H1 (cell line): ENCODE measurements around the gene SERTAD2. TPM values are rescaled to one million over a fixed set of nuclear protein-coding genes. Genes with fewer than 3 reads are reported as not detected.

Experiments
- CTCF ChIA-PET: fragments of 300-600 bp; sonication (Branson Sonifier 250); formaldehyde crosslinking; loops from one replicate; lab custom pipeline; 2021; ENCODE audit not compliant: partially characterized antibody; lab: Charles Lee
- POLR2A ChIA-PET: fragments of 300-600 bp; sonication (Branson Sonifier 250); formaldehyde crosslinking; loops from one replicate; lab custom pipeline; 2021; ENCODE audit warnings: inconsistent platforms; ENCODE audit not compliant: partially characterized antibody; lab: Charles Lee
- DNase-seq, 2 experiments: peaks; one replicate each; pipeline versions ENCODE4 v3.0.0 to v3.0.0-alpha.2; 2010 to 2022; ENCODE audit warnings: low spot score in 2 of 2, low read depth in 1 of 2, mixed read lengths in 1 of 2
- FAIRE-seq: peaks from 2 replicates; lab custom pipeline; 2011; peaks lifted over from hg19 to GRCh38; lab: Jason Lieb, UNC
- H2AFZ ChIP-seq: 2 replicates; pipeline ENCODE4 v1.8.1; 2012; ENCODE audit warnings: low read length, inconsistent platforms
- H2AK5ac ChIP-seq: 2 replicates; pipeline ENCODE4 v1.6.1; 2013; ENCODE audit warnings: low read depth, low read length
- H2BK120ac ChIP-seq: replicated peaks from 2 replicates; pipeline ENCODE3; 2013; ENCODE audit warnings: low read depth, low read length, inconsistent platforms
- H2BK12ac ChIP-seq: 2 replicates; pipeline ENCODE4 v1.6.1; 2013; ENCODE audit warnings: low read depth, low read length
- H2BK15ac ChIP-seq: 2 replicates; pipeline ENCODE4 v1.6.1; 2013; ENCODE audit warnings: low read length
- H2BK20ac ChIP-seq: 2 replicates; pipeline ENCODE4 v1.6.1; 2013; ENCODE audit warnings: low read length
- H2BK5ac ChIP-seq: 2 replicates; pipeline ENCODE4 v1.6.1; 2013; ENCODE audit warnings: low read depth, low read length
- H3K14ac ChIP-seq: 2 replicates; pipeline ENCODE4 v1.6.1; 2013; ENCODE audit warnings: inconsistent platforms; ENCODE audit not compliant: insufficient read length
- H3K18ac ChIP-seq: 2 replicates; pipeline ENCODE4 v1.6.1; 2013; ENCODE audit warnings: low read length; ENCODE audit errors: extremely low read depth
- H3K23ac ChIP-seq: 2 replicates; pipeline ENCODE4 v1.6.1; 2013; ENCODE audit warnings: inconsistent platforms; ENCODE audit not compliant: insufficient read length
- H3K23me2 ChIP-seq: 2 replicates; pipeline ENCODE4 v1.6.1; 2013; ENCODE audit warnings: low read depth, low read length
- H3K27ac ChIP-seq: 2 replicates; pipeline ENCODE4 v1.6.1; 2011; ENCODE audit warnings: low read depth, low read length, inconsistent platforms
- H3K27me3 ChIP-seq, 4 experiments: replicated peaks in 1 of 4; 1 replicate in 1 of 4; 2 replicates in 3 of 4; pipeline versions ENCODE4 v1.6.1 to v1.8.1; 2011 to 2013; ENCODE audit warnings: low read length in 3 of 4, mild to moderate bottlenecking in 3 of 4, inconsistent platforms in 2 of 4, mixed read lengths in 2 of 4, moderate library complexity in 1 of 4; ENCODE audit not compliant: control insufficient read depth in 3 of 4, insufficient read depth in 3 of 4; ENCODE audit errors: extremely low read depth in 1 of 4
- H3K36me3 ChIP-seq, 4 experiments: 2 replicates each; pipeline versions ENCODE4 v1.6.1 to v1.8.1; 2011 to 2013; ENCODE audit warnings: mild to moderate bottlenecking in 4 of 4, low read length in 3 of 4, moderate library complexity in 2 of 4, control low read depth in 1 of 4, inconsistent platforms in 1 of 4; ENCODE audit not compliant: insufficient read depth in 4 of 4, control insufficient read depth in 2 of 4
- H3K4ac ChIP-seq: replicated peaks from 2 replicates; pipeline ENCODE3; 2013; ENCODE audit warnings: low read length, low read depth, mixed read lengths, inconsistent platforms; ENCODE audit not compliant: insufficient read length
- H3K4me1 ChIP-seq, 4 experiments: replicated peaks in 1 of 4; 1 replicate in 1 of 4; 2 replicates in 3 of 4; pipeline versions ENCODE4 v1.6.1 to v1.8.1; 2011 to 2013; ENCODE audit warnings: low read length in 3 of 4, inconsistent platforms in 2 of 4, mixed read lengths in 1 of 4; ENCODE audit not compliant: insufficient read depth in 4 of 4, control insufficient read depth in 3 of 4
- H3K4me2 ChIP-seq, 2 experiments: 2 replicates each; pipeline versions ENCODE4 v1.6.1 to v1.8.1; 2011 to 2013; ENCODE audit warnings: low read depth in 2 of 2, low read length in 2 of 2, control low read depth in 1 of 2, inconsistent platforms in 1 of 2, mild to moderate bottlenecking in 1 of 2; ENCODE audit not compliant: insufficient read depth in 1 of 2
- H3K4me3 ChIP-seq, 4 experiments: fragments of 200-600, 300-600 bp in 1 of 4; sonication (generic), shearing (Covaris generic), sonication (Bioruptor Twin) in 1 of 4; 2 replicates each; pipeline versions ENCODE4 v1.5.1 to v1.8.1; 2011 to 2016; ENCODE audit warnings: low read length in 4 of 4, low read depth in 3 of 4, control low read depth in 2 of 4, inconsistent platforms in 2 of 4, mild to moderate bottlenecking in 2 of 4, mixed read lengths in 1 of 4, moderate library complexity in 1 of 4; ENCODE audit not compliant: insufficient read depth in 2 of 4; ENCODE audit errors: extremely low read depth in 1 of 4
- H3K56ac ChIP-seq: replicated peaks from 2 replicates; pipeline ENCODE3; 2013; ENCODE audit warnings: low read depth, mild to moderate bottlenecking, mixed read lengths, low read length, inconsistent platforms; ENCODE audit not compliant: insufficient read length
- H3K79me1 ChIP-seq: 2 replicates; pipeline ENCODE4 v1.6.1; 2013; ENCODE audit warnings: low read depth, low read length, control low read depth
- H3K79me2 ChIP-seq, 2 experiments: 2 replicates each; pipeline versions ENCODE4 v1.6.1 to v1.8.1; 2012 to 2013; ENCODE audit warnings: low read length in 2 of 2, mild to moderate bottlenecking in 2 of 2, inconsistent platforms in 1 of 2; ENCODE audit not compliant: insufficient read depth in 2 of 2, control insufficient read depth in 1 of 2
- H3K9ac ChIP-seq, 4 experiments: replicated peaks in 1 of 4; 1 replicate in 1 of 4; 2 replicates in 3 of 4; pipeline versions ENCODE4 v1.6.1 to v1.8.1; 2011 to 2013; ENCODE audit warnings: low read depth in 3 of 4, low read length in 3 of 4, control low read depth in 2 of 4, mild to moderate bottlenecking in 2 of 4, moderate library complexity in 2 of 4, inconsistent platforms in 1 of 4; ENCODE audit errors: extremely low read depth in 1 of 4
- H3K9me3 ChIP-seq, 2 experiments: 2 replicates each; pipeline versions ENCODE4 v1.6.1 to v1.8.1; 2012 to 2013; ENCODE audit warnings: mild to moderate bottlenecking in 2 of 2, moderate library complexity in 2 of 2, control low read depth in 1 of 2, inconsistent platforms in 1 of 2, low read depth in 1 of 2, low read length in 1 of 2, mixed read lengths in 1 of 2; ENCODE audit not compliant: insufficient read depth in 2 of 2
- H4K20me1 ChIP-seq, 2 experiments: replicated peaks in 1 of 2; 2 replicates each; pipeline versions ENCODE3 to v1.8.1; 2011 to 2013; ENCODE audit warnings: inconsistent platforms in 2 of 2, low read length in 2 of 2, mild to moderate bottlenecking in 1 of 2; ENCODE audit not compliant: insufficient read depth in 2 of 2, control insufficient read depth in 1 of 2
- H4K5ac ChIP-seq: 2 replicates; pipeline ENCODE4 v1.6.1; 2013; ENCODE audit warnings: low read length, low read depth, mixed read lengths, inconsistent platforms; ENCODE audit not compliant: insufficient read length
- H4K8ac ChIP-seq: 2 replicates; pipeline ENCODE4 v1.8.0; 2013; ENCODE audit warnings: mild to moderate bottlenecking, moderate library complexity, low read length, inconsistent platforms; ENCODE audit not compliant: insufficient read depth; ENCODE audit errors: extremely low read depth
- H4K91ac ChIP-seq: replicated peaks from 2 replicates; pipeline ENCODE3; 2013; ENCODE audit warnings: low read length, mixed read lengths, inconsistent platforms; ENCODE audit not compliant: insufficient read length
- CREB1 ChIP-seq: IDR thresholded peaks from 2 replicates; pipeline ENCODE4 v1.6.1; 2012; ENCODE audit warnings: inconsistent platforms
- CTCF ChIP-seq, 3 experiments: IDR thresholded peaks; 1 replicate in 2 of 3; 2 replicates in 1 of 3; pipeline versions ENCODE4 v1.5.1 to v1.6.1; 2011; ENCODE audit warnings: low read length in 3 of 3, mild to moderate bottlenecking in 3 of 3, inconsistent platforms in 2 of 3, low read depth in 1 of 3, moderate library complexity in 1 of 3; ENCODE audit not compliant: insufficient read depth in 1 of 3; ENCODE audit errors: control extremely low read depth in 1 of 3
- KDM4A ChIP-seq: IDR thresholded peaks from one replicate; pipeline ENCODE4 v1.7.1; 2012; ENCODE audit warnings: low read depth, mild to moderate bottlenecking, moderate library complexity, low read length, inconsistent platforms; ENCODE audit not compliant: severe bottlenecking
- NANOG ChIP-seq: IDR thresholded peaks from 2 replicates; pipeline ENCODE4 v1.6.1; 2011; ENCODE audit warnings: low read length, low read depth, mild to moderate bottlenecking, inconsistent platforms; ENCODE audit not compliant: insufficient read depth, poor library complexity, severe bottlenecking
- NRF1 ChIP-seq: IDR thresholded peaks from 2 replicates; pipeline ENCODE4 v1.6.1; 2011; ENCODE audit warnings: mild to moderate bottlenecking, low read depth, low read length, improper control_type of control experiment
- PHF8 ChIP-seq: fragments of 200-600 bp; sonication (generic); conservative IDR thresholded peaks from 2 replicates; pipeline ENCODE4 v1.7.1; 2012; ENCODE audit warnings: low read depth, mild to moderate bottlenecking, inconsistent platforms, low read length, moderate library complexity
- POU5F1 ChIP-seq: IDR thresholded peaks from 2 replicates; pipeline ENCODE4 v1.6.1; 2011; ENCODE audit warnings: low read depth, mild to moderate bottlenecking, low read length, moderate library complexity
- SIRT6 ChIP-seq: IDR thresholded peaks from one replicate; pipeline ENCODE4 v1.7.1; 2012; ENCODE audit warnings: low read length, inconsistent platforms
- SP4 ChIP-seq: IDR thresholded peaks from 2 replicates; pipeline ENCODE4 v1.6.1; 2012; ENCODE audit warnings: low read length, inconsistent platforms
- TAF7 ChIP-seq: optimal IDR thresholded peaks from 2 replicates; pipeline ENCODE3; 2011; ENCODE audit warnings: low read depth, mild to moderate bottlenecking, inconsistent platforms, low read length, moderate library complexity, borderline replicate concordance
- TEAD4 ChIP-seq: IDR thresholded peaks from 2 replicates; pipeline ENCODE4 v1.6.1; 2012; ENCODE audit warnings: low read depth, low read length, inconsistent platforms, mixed read lengths
- ZNF274 ChIP-seq: IDR thresholded peaks from 2 replicates; pipeline ENCODE4 v1.7.0; 2012; ENCODE audit warnings: low read length, borderline replicate concordance; ENCODE audit errors: extremely low read depth
- WGBS, 2 experiments: shearing (Covaris generic) in 1 of 2; methylation state at CpG; one replicate each; pipeline versions ENCODE4 v1.1.6 to v1.1.7; 2013 to 2015; ENCODE audit warnings: low lambda C conversion rate in 2 of 2, mixed read lengths in 2 of 2, inconsistent platforms in 1 of 2, low coverage in 1 of 2, missing lambda C conversion rate in 1 of 2; ENCODE audit not compliant: insufficient replicate concordance in 2 of 2, insufficient coverage in 1 of 2, insufficient read length in 1 of 2; ENCODE audit errors: extremely low coverage in 1 of 2, missing lambda C conversion rate in 1 of 2; 5-methylcytosine and 5-hydroxymethylcytosine counted together
- polyA plus RNA-seq, 7 experiments: library from polyadenylated mRNA; depleted of rRNA in 3 of 7; stranded (reverse) in 5 of 7; unstranded in 2 of 7; fragments of >200 nt in 5 of 7; fragments of 200-250 nt in 2 of 7; gene quantifications; 1 replicate in 5 of 7; 2 replicates in 1 of 7; 4 replicates in 1 of 7; pipeline versions ENCODE4 v1.2.1 to v1.2.3, GENCODE V29; 2011 to 2013; ENCODE audit warnings: missing spikeins in 2 of 7, mixed read lengths in 2 of 7
- total RNA-seq: library from RNA; stranded (reverse); fragmentation: NEBNext Ultra II Directional; extraction: Animal tissue kit (Norgen Biotek cat#: 25700); gene quantifications from 2 replicates; pipeline ENCODE4 v1.2.1, GENCODE V29; 2021

SERTAD2 gene
- total and polyA plus RNA-seq, 2 of the 8 experiments (the other 6 are each of a cell fraction or from before 2014, with no cell fraction given): 2.9 to 4.5 TPM

GRCh38 chr2:64629875-64630274 lies 23.8 kb downstream of the SERTAD2 start:
- WGBS, 2 experiments: 91% methylated on average over 7 of the region's 7 CpGs; no CpG with 5 or more reads in 1 of the 2 experiments
- no peak overlapping the region for H3K4ac ChIP-seq
- no peak overlapping the region for H4K5ac ChIP-seq
- no peaks in the 10 kb centered on the region for H3K27me3 ChIP-seq
- H2BK20ac ChIP-seq: no peak overlapping the region
- H2BK12ac ChIP-seq: no peak overlapping the region
- H3K56ac ChIP-seq: no peak overlapping the region
- no peak overlapping the region for H3K4me2 ChIP-seq
- no peaks in the 10 kb centered on the region for H4K20me1 ChIP-seq
- H3K23me2 ChIP-seq: no peaks in the 10 kb centered on the region
- H3K4me1 ChIP-seq: peaks cover 5 to 9% (median 5%) of the 10 kb centered on the region in 4 experiments; a peak in 4 of 7 replicates
- H4K8ac ChIP-seq: no peak overlapping the region
- no peak overlapping the region for H3K14ac ChIP-seq
- H4K91ac ChIP-seq: no peak overlapping the region
- no peak overlapping the region for H3K4me3 ChIP-seq
- H3K23ac ChIP-seq: no peak overlapping the region
- H2BK15ac ChIP-seq: no peak overlapping the region
- CTCF ChIA-PET: interaction anchor here (0.9 to 27.4 kb wide), 6 partner anchors 7 to 243 kb away, joined by 3 to 389 read pairs (median 70); no protein-coding TSS in a partner anchor
- 0 out of 8 replicates have a peak, but pooled peaks cover 0 to under 1% (median 0%) of the 10 kb centered on the region in 4 experiments for H3K36me3 ChIP-seq
- no peak overlapping the region for H3K27ac ChIP-seq
- no peak overlapping the region for H2AK5ac ChIP-seq
- no peak overlapping the region for H2AFZ ChIP-seq
- H3K79me1 ChIP-seq: no peaks in the 10 kb centered on the region
- DNase-seq (no peak), FAIRE-seq (no peak)
- H2BK120ac ChIP-seq: no peak overlapping the region
- no peak overlapping the region for H3K9ac ChIP-seq
- no peaks in the 10 kb centered on the region for H3K79me2 ChIP-seq
- H3K18ac ChIP-seq: no peak overlapping the region
- POLR2A ChIA-PET: interaction anchor here (0.6 kb wide), 1 partner anchor 550 kb away, joined by 3 read pairs; no protein-coding TSS in a partner anchor
- no peaks in the 10 kb centered on the region for H3K9me3 ChIP-seq
- no peak overlapping the region for H2BK5ac ChIP-seq
- TF ChIP-seq NRF1 (no peak), TAF7 (no peak), CTCF (IDR thresholded peaks at IDR 0.05; ENCODE audit: control extremely low read depth in 1 of 3, insufficient read depth in 1 of 3, low read depth in 1 of 3, low read length in 3 of 3) (no peak), POU5F1 (no peak), KDM4A (no peak), SP4 (no peak), NANOG (no peak), TEAD4 (no peak), PHF8 (no peak), CREB1 (no peak), SIRT6 (no peak), ZNF274 (no peak)
